GM18868 (cell line): ENCODE data around the gene WDFY4.

Source experiments
- ATAC-seq: cut with Tn5 transposase; IDR thresholded peaks from one replicate; pipeline ENCODE4 v1.9.1; 2021; ENCODE audit warnings: mild to moderate bottlenecking, moderate library complexity; ENCODE audit not compliant: unreplicated experiment

The WDFY4 gene

GRCh38 chr10:48684463-48684791, 246 bp upstream of the WDFY4 start:
- ATAC-seq: no peak

- no peak for ATAC-seq
Observed at GRCh38 chr10:48685731-48686130, 1.1 kb downstream of the WDFY4 start.

- no peak for ATAC-seq
Observed at GRCh38 chr10:48690791-48691660, 6.4 kb downstream of the WDFY4 start.

- no peak for ATAC-seq
Observed at GRCh38 chr10:48691812-48692528, 7.3 kb downstream of the WDFY4 start.

GRCh38 chr10:48692748-48693147, 8.1 kb downstream of the WDFY4 start:
- no peak for ATAC-seq

GRCh38 chr10:48693206-48693605, 8.5 kb downstream of the WDFY4 start:
- no peak for ATAC-seq

GRCh38 chr10:48694371-48695030, 9.8 kb downstream of the WDFY4 start:
- no peak for ATAC-seq

- ATAC-seq: no peak
Observed at GRCh38 chr10:48695636-48696534, 11.2 kb downstream of the WDFY4 start.

- no peak for ATAC-seq
Observed at GRCh38 chr10:48696535-48696873, 11.8 kb downstream of the WDFY4 start.

GRCh38 chr10:48697091-48697490, 12.4 kb downstream of the WDFY4 start:
- no peak for ATAC-seq

- ATAC-seq: no peak
Observed at GRCh38 chr10:48697821-48698764, 13.4 kb downstream of the WDFY4 start.

GRCh38 chr10:48699011-48699627, 14.4 kb downstream of the WDFY4 start:
- ATAC-seq: no peak

GRCh38 chr10:48700071-48700470, 15.4 kb downstream of the WDFY4 start:
- no peak for ATAC-seq

GRCh38 chr10:48700493-48700892, 15.8 kb downstream of the WDFY4 start:
- no peak for ATAC-seq

GRCh38 chr10:48701139-48701901, 16.6 kb downstream of the WDFY4 start:
- ATAC-seq: no peak

GRCh38 chr10:48701941-48702340, 17.3 kb downstream of the WDFY4 start:
- ATAC-seq: no peak

GRCh38 chr10:48703531-48704122, 19.0 kb downstream of the WDFY4 start:
- no peak for ATAC-seq

GRCh38 chr10:48704156-48704555, 19.5 kb downstream of the WDFY4 start:
- ATAC-seq: no peak
